H1 (cell line): ENCODE data around the gene NKD2. TPM values are rescaled to one million over a fixed set of nuclear protein-coding genes. Genes with fewer than 3 reads are reported as not detected.

Experiments used
- CTCF ChIA-PET: fragments of 300-600 bp; sonication (Branson Sonifier 250); formaldehyde crosslinking; loops from one replicate; lab custom pipeline; 2021; ENCODE audit not compliant: partially characterized antibody; lab: Charles Lee
- POLR2A ChIA-PET: fragments of 300-600 bp; sonication (Branson Sonifier 250); formaldehyde crosslinking; loops from one replicate; lab custom pipeline; 2021; ENCODE audit warnings: inconsistent platforms; ENCODE audit not compliant: partially characterized antibody; lab: Charles Lee
- DNase-seq, 2 experiments: peaks; one replicate each; pipeline versions ENCODE4 v3.0.0 to v3.0.0-alpha.2; 2010 to 2022; ENCODE audit warnings: low spot score in 2 of 2, low read depth in 1 of 2, mixed read lengths in 1 of 2
- FAIRE-seq: peaks from 2 replicates; lab custom pipeline; 2011; peaks lifted over from hg19 to GRCh38; lab: Jason Lieb, UNC
- H2AFZ ChIP-seq: 2 replicates; pipeline ENCODE4 v1.8.1; 2012; ENCODE audit warnings: low read length, inconsistent platforms
- H2AK5ac ChIP-seq: 2 replicates; pipeline ENCODE4 v1.6.1; 2013; ENCODE audit warnings: low read depth, low read length
- H2BK120ac ChIP-seq: replicated peaks from 2 replicates; pipeline ENCODE3; 2013; ENCODE audit warnings: low read depth, low read length, inconsistent platforms
- H2BK12ac ChIP-seq: 2 replicates; pipeline ENCODE4 v1.6.1; 2013; ENCODE audit warnings: low read depth, low read length
- H2BK15ac ChIP-seq: 2 replicates; pipeline ENCODE4 v1.6.1; 2013; ENCODE audit warnings: low read length
- H2BK20ac ChIP-seq: 2 replicates; pipeline ENCODE4 v1.6.1; 2013; ENCODE audit warnings: low read length
- H2BK5ac ChIP-seq: 2 replicates; pipeline ENCODE4 v1.6.1; 2013; ENCODE audit warnings: low read depth, low read length
- H3K14ac ChIP-seq: 2 replicates; pipeline ENCODE4 v1.6.1; 2013; ENCODE audit warnings: inconsistent platforms; ENCODE audit not compliant: insufficient read length
- H3K18ac ChIP-seq: 2 replicates; pipeline ENCODE4 v1.6.1; 2013; ENCODE audit warnings: low read length; ENCODE audit errors: extremely low read depth
- H3K23ac ChIP-seq: 2 replicates; pipeline ENCODE4 v1.6.1; 2013; ENCODE audit warnings: inconsistent platforms; ENCODE audit not compliant: insufficient read length
- H3K23me2 ChIP-seq: 2 replicates; pipeline ENCODE4 v1.6.1; 2013; ENCODE audit warnings: low read depth, low read length
- H3K27ac ChIP-seq: 2 replicates; pipeline ENCODE4 v1.6.1; 2011; ENCODE audit warnings: low read depth, low read length, inconsistent platforms
- H3K27me3 ChIP-seq, 4 experiments: replicated peaks in 1 of 4; 1 replicate in 1 of 4; 2 replicates in 3 of 4; pipeline versions ENCODE4 v1.6.1 to v1.8.1; 2011 to 2013; ENCODE audit warnings: low read length in 3 of 4, mild to moderate bottlenecking in 3 of 4, inconsistent platforms in 2 of 4, mixed read lengths in 2 of 4, moderate library complexity in 1 of 4; ENCODE audit not compliant: control insufficient read depth in 3 of 4, insufficient read depth in 3 of 4; ENCODE audit errors: extremely low read depth in 1 of 4
- H3K36me3 ChIP-seq, 4 experiments: 2 replicates each; pipeline versions ENCODE4 v1.6.1 to v1.8.1; 2011 to 2013; ENCODE audit warnings: mild to moderate bottlenecking in 4 of 4, low read length in 3 of 4, moderate library complexity in 2 of 4, control low read depth in 1 of 4, inconsistent platforms in 1 of 4; ENCODE audit not compliant: insufficient read depth in 4 of 4, control insufficient read depth in 2 of 4
- H3K4ac ChIP-seq: replicated peaks from 2 replicates; pipeline ENCODE3; 2013; ENCODE audit warnings: low read length, low read depth, mixed read lengths, inconsistent platforms; ENCODE audit not compliant: insufficient read length
- H3K4me1 ChIP-seq, 4 experiments: replicated peaks in 1 of 4; 1 replicate in 1 of 4; 2 replicates in 3 of 4; pipeline versions ENCODE4 v1.6.1 to v1.8.1; 2011 to 2013; ENCODE audit warnings: low read length in 3 of 4, inconsistent platforms in 2 of 4, mixed read lengths in 1 of 4; ENCODE audit not compliant: insufficient read depth in 4 of 4, control insufficient read depth in 3 of 4
- H3K4me2 ChIP-seq, 2 experiments: 2 replicates each; pipeline versions ENCODE4 v1.6.1 to v1.8.1; 2011 to 2013; ENCODE audit warnings: low read depth in 2 of 2, low read length in 2 of 2, control low read depth in 1 of 2, inconsistent platforms in 1 of 2, mild to moderate bottlenecking in 1 of 2; ENCODE audit not compliant: insufficient read depth in 1 of 2
- H3K4me3 ChIP-seq, 4 experiments: fragments of 200-600, 300-600 bp in 1 of 4; sonication (generic), shearing (Covaris generic), sonication (Bioruptor Twin) in 1 of 4; 2 replicates each; pipeline versions ENCODE4 v1.5.1 to v1.8.1; 2011 to 2016; ENCODE audit warnings: low read length in 4 of 4, low read depth in 3 of 4, control low read depth in 2 of 4, inconsistent platforms in 2 of 4, mild to moderate bottlenecking in 2 of 4, mixed read lengths in 1 of 4, moderate library complexity in 1 of 4; ENCODE audit not compliant: insufficient read depth in 2 of 4; ENCODE audit errors: extremely low read depth in 1 of 4
- H3K56ac ChIP-seq: replicated peaks from 2 replicates; pipeline ENCODE3; 2013; ENCODE audit warnings: low read depth, mild to moderate bottlenecking, mixed read lengths, low read length, inconsistent platforms; ENCODE audit not compliant: insufficient read length
- H3K79me1 ChIP-seq: 2 replicates; pipeline ENCODE4 v1.6.1; 2013; ENCODE audit warnings: low read depth, low read length, control low read depth
- H3K79me2 ChIP-seq, 2 experiments: 2 replicates each; pipeline versions ENCODE4 v1.6.1 to v1.8.1; 2012 to 2013; ENCODE audit warnings: low read length in 2 of 2, mild to moderate bottlenecking in 2 of 2, inconsistent platforms in 1 of 2; ENCODE audit not compliant: insufficient read depth in 2 of 2, control insufficient read depth in 1 of 2
- H3K9ac ChIP-seq, 4 experiments: replicated peaks in 1 of 4; 1 replicate in 1 of 4; 2 replicates in 3 of 4; pipeline versions ENCODE4 v1.6.1 to v1.8.1; 2011 to 2013; ENCODE audit warnings: low read depth in 3 of 4, low read length in 3 of 4, control low read depth in 2 of 4, mild to moderate bottlenecking in 2 of 4, moderate library complexity in 2 of 4, inconsistent platforms in 1 of 4; ENCODE audit errors: extremely low read depth in 1 of 4
- H3K9me3 ChIP-seq, 2 experiments: 2 replicates each; pipeline versions ENCODE4 v1.6.1 to v1.8.1; 2012 to 2013; ENCODE audit warnings: mild to moderate bottlenecking in 2 of 2, moderate library complexity in 2 of 2, control low read depth in 1 of 2, inconsistent platforms in 1 of 2, low read depth in 1 of 2, low read length in 1 of 2, mixed read lengths in 1 of 2; ENCODE audit not compliant: insufficient read depth in 2 of 2
- H4K20me1 ChIP-seq, 2 experiments: replicated peaks in 1 of 2; 2 replicates each; pipeline versions ENCODE3 to v1.8.1; 2011 to 2013; ENCODE audit warnings: inconsistent platforms in 2 of 2, low read length in 2 of 2, mild to moderate bottlenecking in 1 of 2; ENCODE audit not compliant: insufficient read depth in 2 of 2, control insufficient read depth in 1 of 2
- H4K5ac ChIP-seq: 2 replicates; pipeline ENCODE4 v1.6.1; 2013; ENCODE audit warnings: low read length, low read depth, mixed read lengths, inconsistent platforms; ENCODE audit not compliant: insufficient read length
- H4K8ac ChIP-seq: 2 replicates; pipeline ENCODE4 v1.8.0; 2013; ENCODE audit warnings: mild to moderate bottlenecking, moderate library complexity, low read length, inconsistent platforms; ENCODE audit not compliant: insufficient read depth; ENCODE audit errors: extremely low read depth
- H4K91ac ChIP-seq: replicated peaks from 2 replicates; pipeline ENCODE3; 2013; ENCODE audit warnings: low read length, mixed read lengths, inconsistent platforms; ENCODE audit not compliant: insufficient read length
- ATF2 ChIP-seq: IDR thresholded peaks from 2 replicates; pipeline ENCODE4 v1.6.1; 2012; ENCODE audit warnings: low read length, inconsistent platforms
- BCL11A ChIP-seq, 2 experiments: IDR thresholded peaks; one replicate each; pipeline ENCODE4 v1.6.1; 2011; ENCODE audit warnings: low read depth in 2 of 2, low read length in 2 of 2, mild to moderate bottlenecking in 2 of 2
- BRCA1 ChIP-seq: IDR thresholded peaks from 2 replicates; pipeline ENCODE4 v1.6.1; 2012; ENCODE audit warnings: low read depth, low read length, improper control_type of control experiment
- CBX5 ChIP-seq: fragments of 300-800, 300-1000 bp; sonication (generic); IDR thresholded peaks from 2 replicates; pipeline ENCODE4 v1.7.1; 2016; ENCODE audit warnings: antibody characterized with exemption, low read length, low read depth
- CEBPB ChIP-seq: IDR thresholded peaks from 2 replicates; pipeline ENCODE4 v1.6.1; 2012; ENCODE audit warnings: low read depth, low read length
- CHD1 ChIP-seq: IDR thresholded peaks from 2 replicates; pipeline ENCODE4 v1.6.1; 2012; ENCODE audit warnings: low read depth, low read length, improper control_type of control experiment
- CHD2 ChIP-seq: IDR thresholded peaks from 2 replicates; pipeline ENCODE4 v1.6.1; 2012; ENCODE audit warnings: low read length, improper control_type of control experiment
- KDM4A ChIP-seq: IDR thresholded peaks from one replicate; pipeline ENCODE4 v1.7.1; 2012; ENCODE audit warnings: low read depth, mild to moderate bottlenecking, moderate library complexity, low read length, inconsistent platforms; ENCODE audit not compliant: severe bottlenecking
- POU5F1 ChIP-seq: IDR thresholded peaks from 2 replicates; pipeline ENCODE4 v1.6.1; 2011; ENCODE audit warnings: low read depth, mild to moderate bottlenecking, low read length, moderate library complexity
- RFX5 ChIP-seq: IDR thresholded peaks from 2 replicates; pipeline ENCODE4 v1.6.1; 2011; ENCODE audit warnings: low read depth, low read length, improper control_type of control experiment, borderline replicate concordance
- SIN3A ChIP-seq, 2 experiments: IDR thresholded peaks in 1 of 2; conservative IDR thresholded peaks in 1 of 2; 2 replicates each; pipeline ENCODE4 v1.6.1; 2011 to 2012; ENCODE audit warnings: low read length in 2 of 2, improper control_type of control experiment in 1 of 2, low read depth in 1 of 2, mild to moderate bottlenecking in 1 of 2
- SP1 ChIP-seq: IDR thresholded peaks from 2 replicates; pipeline ENCODE4 v1.6.1; 2011; ENCODE audit warnings: low read depth, low read length
- YY1 ChIP-seq: IDR thresholded peaks from 2 replicates; pipeline ENCODE4 v1.6.1; 2011; ENCODE audit warnings: low read depth, mild to moderate bottlenecking, low read length
- ZNF274 ChIP-seq: IDR thresholded peaks from 2 replicates; pipeline ENCODE4 v1.7.0; 2012; ENCODE audit warnings: low read length, borderline replicate concordance; ENCODE audit errors: extremely low read depth
- WGBS, 2 experiments: shearing (Covaris generic) in 1 of 2; methylation state at CpG; one replicate each; pipeline versions ENCODE4 v1.1.6 to v1.1.7; 2013 to 2015; ENCODE audit warnings: low lambda C conversion rate in 2 of 2, mixed read lengths in 2 of 2, inconsistent platforms in 1 of 2, low coverage in 1 of 2, missing lambda C conversion rate in 1 of 2; ENCODE audit not compliant: insufficient replicate concordance in 2 of 2, insufficient coverage in 1 of 2, insufficient read length in 1 of 2; ENCODE audit errors: extremely low coverage in 1 of 2, missing lambda C conversion rate in 1 of 2; 5-methylcytosine and 5-hydroxymethylcytosine counted together
- polyA plus RNA-seq, 7 experiments: library from polyadenylated mRNA; depleted of rRNA in 3 of 7; stranded (reverse) in 5 of 7; unstranded in 2 of 7; fragments of >200 nt in 5 of 7; fragments of 200-250 nt in 2 of 7; gene quantifications; 1 replicate in 5 of 7; 2 replicates in 1 of 7; 4 replicates in 1 of 7; pipeline versions ENCODE4 v1.2.1 to v1.2.3, GENCODE V29; 2011 to 2013; ENCODE audit warnings: missing spikeins in 2 of 7, mixed read lengths in 2 of 7
- total RNA-seq: library from RNA; stranded (reverse); fragmentation: NEBNext Ultra II Directional; extraction: Animal tissue kit (Norgen Biotek cat#: 25700); gene quantifications from 2 replicates; pipeline ENCODE4 v1.2.1, GENCODE V29; 2021

Gene NKD2
- total and polyA plus RNA-seq, 2 of the 8 experiments (the other 6 are each of a cell fraction or from before 2014, with no cell fraction given), result 5.5 to 7.9 TPM

GRCh38 chr5:1013948-1014301 lies 5.3 kb downstream of the NKD2 start:
- Histone ChIP-seq H3K4me2 (no peak overlapping the region), H4K20me1 (peaks cover 4 to 5% of the 10 kb centered on the region in 2 experiments), H4K91ac (no peak overlapping the region), H3K14ac (no peak overlapping the region), H3K23me2 (peaks cover 3% of the 10 kb centered on the region; the same call in 1 of the 2 replicates), H3K9ac (no peak overlapping the region), H2BK15ac (no peak overlapping the region), H2BK120ac (no peak overlapping the region), H3K79me2 (no peaks in the 10 kb centered on the region), H3K56ac (no peak overlapping the region), H3K9me3 (no peaks in the 10 kb centered on the region), H2BK12ac (no peak overlapping the region), H3K4me1 (peaks cover 0 to 15% (median 6%) of the 10 kb centered on the region in 4 experiments; a peak in 5 of 7 replicates), H3K36me3 (no peaks in the 10 kb centered on the region; a peak in 1 of 8 replicates), H3K18ac (no peak overlapping the region), H3K23ac (no peak overlapping the region), H2BK5ac (no peak overlapping the region), H3K27me3 (peaks cover 10 to 19% (median 16%) of the 10 kb centered on the region in 4 experiments), H3K4ac (no peak overlapping the region), H3K4me3 (no peak overlapping the region), H2AK5ac (no peak overlapping the region), H3K27ac (no peak overlapping the region), H4K8ac (no peak overlapping the region), H3K79me1 (no peaks in the 10 kb centered on the region), H4K5ac (no peak overlapping the region), H2AFZ (no peak overlapping the region), H2BK20ac (no peak overlapping the region)
- FAIRE-seq (no peak), DNase-seq (no peak)
- TF ChIP-seq KDM4A, result no peak
- TF ChIP-seq RFX5, result no peak
- TF ChIP-seq YY1, result no peak
- TF ChIP-seq CEBPB, result no peak
- no peak for TF ChIP-seq BRCA1
- TF ChIP-seq BCL11A (IDR thresholded peaks at IDR 0.05; ENCODE audit: low read depth in 2 of 2, low read length in 2 of 2), result no peak
- TF ChIP-seq POU5F1, result no peak
- no peak for TF ChIP-seq CHD1
- no peak for TF ChIP-seq SIN3A (conservative IDR thresholded peaks at IDR 0.05 in 1 of 2, IDR thresholded peaks at IDR 0.05 in 1 of 2; ENCODE audit: low read depth in 1 of 2, low read length in 2 of 2)
- no peak for TF ChIP-seq ATF2
- TF ChIP-seq CHD2, result no peak
- TF ChIP-seq SP1, result no peak
- TF ChIP-seq ZNF274, result no peak
- no peak for TF ChIP-seq CBX5
- ChIA-PET CTCF (interaction anchor here (0.8 to 4.0 kb wide), 7 partner anchors 19 to 97 kb away, joined by 3 to 24 read pairs (median 4); no protein-coding TSS in a partner anchor), POLR2A (no interaction called here)
- 95% methylated on average over 3 of the region's 3 CpGs; no CpG with 5 or more reads in 1 of the 2 experiments for WGBS, 2 experiments
